Neural cell (in vitro differentiated cells): ENCODE measurements around the gene GALNT10. TPM values are rescaled to one million over a fixed set of nuclear protein-coding genes. Genes with fewer than 3 reads are reported as not detected.

Experiments
- H2AFZ ChIP-seq: fragments of 200-600, 300-800 bp; sonication (generic), shearing (Covaris generic); 2 replicates; pipeline ENCODE4 v1.6.0; 2014; ENCODE audit warnings: low read depth, mild to moderate bottlenecking, antibody characterized with exemption, low read length, moderate library complexity
- H3F3A ChIP-seq: fragments of 200-600 bp; shearing (Covaris generic); 2 replicates; pipeline ENCODE4 v1.6.1; 2016; ENCODE audit warnings: mild to moderate bottlenecking, moderate library complexity, mixed read lengths, antibody characterized with exemption, low read length; ENCODE audit not compliant: insufficient read depth, poor library complexity, severe bottlenecking
- H3K27ac ChIP-seq: fragments of 200-600, 300-800 bp; sonication (generic), shearing (Covaris generic); 2 replicates; pipeline ENCODE4 v1.5.1; 2014; ENCODE audit warnings: mild to moderate bottlenecking, low read length, moderate library complexity
- H3K27me3 ChIP-seq: fragments of 300-800, 200-600 bp; sonication (generic), shearing (Covaris generic); 2 replicates; pipeline ENCODE4 v1.6.0; 2014; ENCODE audit warnings: mild to moderate bottlenecking, low read depth, low read length, moderate library complexity; ENCODE audit not compliant: insufficient read depth
- H3K36me3 ChIP-seq: fragments of 300-800, 200-600 bp; sonication (generic), shearing (Covaris generic); 2 replicates; pipeline ENCODE4 v1.5.1; 2014; ENCODE audit warnings: mild to moderate bottlenecking, antibody characterized with exemption, low read length, moderate library complexity; ENCODE audit not compliant: insufficient read depth
- H3K4me2 ChIP-seq: fragments of 300-800, 200-600 bp; sonication (generic), shearing (Covaris generic); 2 replicates; pipeline ENCODE4 v1.6.0; 2014; ENCODE audit warnings: mild to moderate bottlenecking, low read length
- H3K4me3 ChIP-seq: fragments of 300-800, 200-600 bp; sonication (generic), shearing (Covaris generic); 2 replicates; pipeline ENCODE4 v1.5.1; 2014; ENCODE audit warnings: mild to moderate bottlenecking, low read length, moderate library complexity
- H3K79me2 ChIP-seq: fragments of 200-600 bp; shearing (Covaris generic); replicated peaks from 2 replicates; pipeline ENCODE4 v1.6.0; 2014; ENCODE audit warnings: mild to moderate bottlenecking, low read length, moderate library complexity; ENCODE audit not compliant: insufficient read depth
- H3K9ac ChIP-seq: fragments of 300-800, 200-600 bp; sonication (generic), shearing (Covaris generic); 2 replicates; pipeline ENCODE4 v1.6.1; 2016; ENCODE audit warnings: mild to moderate bottlenecking, low read length, mixed read lengths
- H3K9me2 ChIP-seq: fragments of 200-600 bp; shearing (Covaris generic); 2 replicates; pipeline ENCODE4 v1.6.1; 2016; ENCODE audit warnings: mild to moderate bottlenecking, low read length, mixed read lengths; ENCODE audit not compliant: insufficient read depth
- H3K9me3 ChIP-seq: fragments of 200-600, 300-800 bp; sonication (generic), shearing (Covaris generic); 2 replicates; pipeline ENCODE4 v1.6.1; 2016; ENCODE audit warnings: mild to moderate bottlenecking, mixed run types, low read length, moderate library complexity, mixed read lengths
- H4K20me1 ChIP-seq: fragments of 200-600 bp; shearing (Covaris generic); 2 replicates; pipeline ENCODE4 v1.6.1; 2016; ENCODE audit warnings: mild to moderate bottlenecking, mixed run types; ENCODE audit not compliant: insufficient read depth
- CTCF ChIP-seq: fragments of 450-650 bp; IDR thresholded peaks from 2 replicates; pipeline ENCODE4 v1.5.1; 2014; ENCODE audit warnings: antibody characterized with exemption, mild to moderate bottlenecking, moderate library complexity; ENCODE audit not compliant: poor library complexity, severe bottlenecking
- EP300 ChIP-seq: fragments of 450-650 bp; conservative IDR thresholded peaks from 2 replicates; pipeline ENCODE4 v1.6.1; 2014; ENCODE audit warnings: antibody characterized with exemption, mild to moderate bottlenecking, moderate library complexity; ENCODE audit not compliant: poor library complexity, severe bottlenecking
- EZH2 ChIP-seq: fragments of 200-600, 300-800 bp; shearing (Covaris generic), sonication (generic); IDR thresholded peaks from 2 replicates; pipeline ENCODE4 v1.6.1; 2014; ENCODE audit warnings: antibody characterized with exemption, low read length, borderline replicate concordance, mild to moderate bottlenecking; ENCODE audit not compliant: insufficient read depth, poor library complexity, severe bottlenecking
- MXI1 ChIP-seq: fragments of 450-650 bp; conservative IDR thresholded peaks from 2 replicates; pipeline ENCODE4 v1.6.1; 2014; ENCODE audit warnings: antibody characterized with exemption, mild to moderate bottlenecking; ENCODE audit not compliant: poor library complexity, severe bottlenecking
- POLR2AphosphoS5 ChIP-seq: IDR thresholded peaks from 2 replicates; pipeline ENCODE4 v1.6.1; 2012
- RAD21 ChIP-seq: fragments of 450-650 bp; conservative IDR thresholded peaks from 2 replicates; pipeline ENCODE4 v1.6.1; 2014; ENCODE audit warnings: antibody characterized with exemption, mild to moderate bottlenecking, moderate library complexity
- REST ChIP-seq: IDR thresholded peaks from 2 replicates; pipeline ENCODE4 v1.6.1; 2012; ENCODE audit warnings: borderline replicate concordance
- SMC3 ChIP-seq: fragments of 450-650 bp; conservative IDR thresholded peaks from 2 replicates; pipeline ENCODE4 v1.6.1; 2014; ENCODE audit warnings: antibody characterized with exemption, mild to moderate bottlenecking, moderate library complexity; ENCODE audit not compliant: poor library complexity
- TAF1 ChIP-seq: IDR thresholded peaks from 2 replicates; pipeline ENCODE4 v1.6.1; 2012; ENCODE audit warnings: low read depth
- polyA plus RNA-seq: library from polyadenylated mRNA; depleted of rRNA; stranded (reverse); fragments of >200 nt; gene quantifications from 2 replicates; pipeline ENCODE4 v1.2.3, GENCODE V29; 2014

GALNT10 gene
- polyA plus RNA-seq, 1 donor from 2014 or later = 3.1 TPM

GRCh38 chr5:154365823-154366222 lies 175.3 kb downstream of the GALNT10 start:
- Histone ChIP-seq H3K36me3 (no peaks in the 10 kb centered on the region), H3K27ac (no peak overlapping the region), H3F3A (no peaks in the 10 kb centered on the region), H4K20me1 (no peaks in the 10 kb centered on the region), H3K4me3 (no peak overlapping the region), H3K27me3 (no peaks in the 10 kb centered on the region), H3K79me2 (no peaks in the 10 kb centered on the region), H3K9me3 (no peaks in the 10 kb centered on the region), H3K4me2 (no peak overlapping the region), H3K9me2 (no peaks in the 10 kb centered on the region), H3K9ac (no peak overlapping the region), H2AFZ (no peak overlapping the region)
- TF ChIP-seq TAF1 (no peak), EZH2 (no peak), SMC3 (no peak), CTCF (no peak), EP300 (no peak), REST (no peak), MXI1 (no peak), POLR2AphosphoS5 (no peak), RAD21 (no peak)

- Histone ChIP-seq H3K9ac (no peak overlapping the region), H3K27me3 (no peaks in the 10 kb centered on the region), H3K4me3 (no peak overlapping the region), H3K79me2 (no peaks in the 10 kb centered on the region), H3K9me3 (no peaks in the 10 kb centered on the region), H3K4me2 (no peak overlapping the region), H4K20me1 (no peaks in the 10 kb centered on the region), H3K27ac (no peak overlapping the region), H3K36me3 (no peaks in the 10 kb centered on the region), H3K9me2 (no peaks in the 10 kb centered on the region), H3F3A (no peaks in the 10 kb centered on the region), H2AFZ (no peak overlapping the region)
- TF ChIP-seq EP300 = no peak
- TF ChIP-seq POLR2AphosphoS5 = no peak
- no peak for TF ChIP-seq TAF1
- TF ChIP-seq MXI1 = no peak
- no peak for TF ChIP-seq RAD21
- TF ChIP-seq REST = no peak
- no peak for TF ChIP-seq CTCF
- TF ChIP-seq SMC3 = no peak
- TF ChIP-seq EZH2 = no peak
Measured at GRCh38 chr5:154366353-154366752, 175.8 kb downstream of the GALNT10 start.
